ENCODE data around the gene HOMER2. TPM values are rescaled to one million over a fixed set of nuclear protein-coding genes. Genes with fewer than 3 reads are reported as not detected.

HOMER2 gene
- total and polyA plus RNA-seq, 2 of the 13 experiments (the other 11 are each of a cell fraction or from before 2014, with no cell fraction given) = 12.9 to 14.1 TPM

- TF ChIP-seq ZNF672 (CRISPR knock-in tag; IDR thresholded peaks at IDR 0.05) (no peak), HOMEZ (CRISPR knock-in tag; IDR thresholded peaks at IDR 0.05; ENCODE audit: low read depth) (0 out of 2 replicates have a peak, but pooled peaks have one; percentile 66), SIX1 (CRISPR knock-in tag; IDR thresholded peaks at IDR 0.05; ENCODE audit: borderline replicate concordance) (no peak), ZNF563 (CRISPR knock-in tag; IDR thresholded peaks at IDR 0.05) (peak; percentile 89; the same call in 1 of the 2 replicates), CBX2 (IDR thresholded peaks at IDR 0.05; ENCODE audit: low read depth, low read length) (no peak), CBX2 (CRISPR knock-in tag; IDR thresholded peaks at IDR 0.05; ENCODE audit: low read depth) (0 out of 2 replicates have a peak, but pooled peaks have one; percentile 73), ZNF180 (CRISPR knock-in tag; IDR thresholded peaks at IDR 0.05; ENCODE audit: borderline replicate concordance, low read depth) (no peak), STAT5B (CRISPR knock-in tag; IDR thresholded peaks at IDR 0.05) (peak; percentile 74; the same call in 1 of the 2 replicates), RFX1 (IDR thresholded peaks at IDR 0.05) (no peak), CSRNP2 (CRISPR knock-in tag; conservative IDR thresholded peaks at IDR 0.05; ENCODE audit: low read depth) (0 out of 2 replicates have a peak, but pooled peaks have one; percentile 45), ZHX1 (CRISPR knock-in tag; IDR thresholded peaks at IDR 0.05; ENCODE audit: low read depth) (no peak), FOSL1 (CRISPR knock-in tag; IDR thresholded peaks at IDR 0.05; ENCODE audit: borderline replicate concordance) (no peak), ZNF205 (CRISPR knock-in tag; IDR thresholded peaks at IDR 0.05) (peak; percentile 75), ZFP37 (CRISPR knock-in tag; IDR thresholded peaks at IDR 0.05; ENCODE audit: borderline replicate concordance) (peak; percentile 89), ZNF282 (IDR thresholded peaks at IDR 0.05; ENCODE audit: partially characterized antibody) (no peak), ZFX (CRISPR knock-in tag; IDR thresholded peaks at IDR 0.05; ENCODE audit: low read depth) (peak; percentile 64; the same call in 1 of the 2 replicates), ZSCAN21 (CRISPR knock-in tag; IDR thresholded peaks at IDR 0.05; ENCODE audit: borderline replicate concordance) (peak; percentile 79), ZNF503 (CRISPR knock-in tag; IDR thresholded peaks at IDR 0.05) (no peak), ZBTB21 (CRISPR knock-in tag; IDR thresholded peaks at IDR 0.05) (peak; percentile 50; the same call in 1 of the 2 replicates), MXD1 (CRISPR knock-in tag; IDR thresholded peaks at IDR 0.05) (peak; percentile 91), PHF21A (CRISPR knock-in tag; IDR thresholded peaks at IDR 0.05) (peak; percentile 63; the same call in 1 of the 2 replicates), MAFK (conservative IDR thresholded peaks at IDR 0.05 in 1 of 2, IDR thresholded peaks at IDR 0.05 in 1 of 2; ENCODE audit: low read length in 2 of 2) (no peak)
Observed at GRCh38 chr15:82985688-82986441, 33.3 kb upstream of the HOMER2 start, which contains the start of gene RAMAC (continued).
